Cerebellar cortex (tissue), 1 donor: ENCODE measurements around the gene DENND4C.
"Not testable (repeated sequence)": the region's sequence is repeated elsewhere in the genome, so short reads cannot be mapped to it uniquely, and the experiment has no call there.

Experiments
- DNase-seq: peaks from one replicate; pipeline ENCODE4 v3.0.0-alpha.2; 2015; ENCODE audit warnings: low spot score

Gene DENND4C

GRCh38 chr9:19373527-19373926 lies 143.0 kb downstream of the DENND4C start:
- no peak for DNase-seq

- no peak for DNase-seq
These were observed 145.0 kb downstream of the DENND4C start for GRCh38 chr9:19375538-19375937.

- no peak for DNase-seq
These were observed 146.4 kb downstream of the DENND4C start for GRCh38 chr9:19376931-19377330.

GRCh38 chr9:19378164-19378563 lies 147.7 kb downstream of the DENND4C start:
- DNase-seq, result no peak

- no peak for DNase-seq
These were observed 148.2 kb downstream of the DENND4C start for GRCh38 chr9:19378647-19379046.

GRCh38 chr9:19379283-19379682 lies 148.8 kb downstream of the DENND4C start:
- no peak for DNase-seq

- no peak for DNase-seq
These were observed 149.2 kb downstream of the DENND4C start for GRCh38 chr9:19379697-19380046.

GRCh38 chr9:19380826-19381075 lies 150.3 kb downstream of the DENND4C start:
- DNase-seq, result no peak

GRCh38 chr9:19381656-19382055 lies 151.2 kb downstream of the DENND4C start:
- no peak for DNase-seq

GRCh38 chr9:19385212-19385611 lies 154.7 kb downstream of the DENND4C start:
- DNase-seq, result not testable (repeated sequence)

GRCh38 chr9:19385786-19386501 lies 155.5 kb downstream of the DENND4C start:
- no peak for DNase-seq

GRCh38 chr9:19386502-19387044 lies 156.1 kb downstream of the DENND4C start:
- no peak for DNase-seq

- no peak for DNase-seq
These were observed 156.8 kb downstream of the DENND4C start for GRCh38 chr9:19387317-19387716.

- not testable (repeated sequence) for DNase-seq
These were observed 159.0 kb downstream of the DENND4C start for GRCh38 chr9:19389539-19389938.

- DNase-seq, result no peak
These were observed 167.4 kb downstream of the DENND4C start for GRCh38 chr9:19397845-19398244.

- not testable (repeated sequence) for DNase-seq
These were observed 172.7 kb downstream of the DENND4C start for GRCh38 chr9:19403231-19403630.

GRCh38 chr9:19404283-19405075 lies 174.0 kb downstream of the DENND4C start:
- no peak for DNase-seq

GRCh38 chr9:19405771-19406170 lies 175.3 kb downstream of the DENND4C start:
- peak; percentile 77 for DNase-seq

GRCh38 chr9:19408316-19408692 lies 177.8 kb downstream of the DENND4C start:
- DNase-seq, result peak; percentile 21

- peak; percentile 86 for DNase-seq
These were observed 178.4 kb downstream of the DENND4C start, which contains the start of gene ACER2 for GRCh38 chr9:19408693-19409400. ACER2 (plus strand) TSS chr9:19409009; CDS start chr9:19409085, 76 bp downstream.

- DNase-seq, result peak; percentile 23
These were observed 179.1 kb downstream of the DENND4C start for GRCh38 chr9:19409401-19410194.

GRCh38 chr9:19410195-19410503 lies 179.7 kb downstream of the DENND4C start:
- DNase-seq, result no peak
